ENCODE results near the gene LSM8. TPM values are rescaled to one million over a fixed set of nuclear protein-coding genes. Genes with fewer than 3 reads are reported as not detected.
A peak's percentile ranks its signal among the peaks of the same experiment; 100 is the strongest.

The LSM8 gene
- total and polyA plus RNA-seq, 2 donors (not counting 1 experiment from before 2014, with no cell fraction given), result 64.3 to 65.2 TPM

DNA sequence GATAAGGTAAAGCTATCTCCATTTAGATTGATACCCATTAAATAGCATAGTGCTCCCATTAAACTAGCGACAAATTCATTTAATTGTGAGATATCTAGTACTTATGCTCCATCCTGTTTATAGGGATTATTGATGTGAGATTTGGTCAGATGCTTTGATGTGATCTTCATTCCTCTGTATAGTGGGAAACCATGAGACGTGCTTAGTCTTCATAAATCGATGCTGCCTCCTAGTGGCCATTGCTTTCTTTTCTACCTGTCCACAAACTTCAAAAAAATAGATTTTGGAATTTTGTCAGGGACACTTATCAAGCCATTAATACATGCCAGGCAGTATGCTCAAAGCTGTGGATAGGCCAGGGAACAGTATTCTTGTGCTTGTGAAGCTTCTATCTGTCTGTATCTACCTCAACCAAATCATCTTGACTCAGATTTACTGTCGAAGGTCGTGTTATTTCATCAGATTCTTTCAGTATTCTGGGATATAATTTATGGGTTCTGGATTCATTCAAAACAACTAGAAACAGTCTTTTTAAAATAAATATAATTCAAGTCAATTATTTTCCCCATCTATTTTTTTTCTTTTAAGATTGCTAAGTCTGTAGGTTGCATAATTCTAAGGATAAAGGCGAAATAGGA is 12.0 kb downstream of the LSM8 start:
- Histone ChIP-seq H3K4me3 (ENCODE audit: control extremely low read depth in 1 of 5, extremely low read depth in 1 of 5, insufficient read depth in 1 of 5, low read depth in 2 of 5, low read length in 4 of 5) (no peak overlapping the region), H3K4me1 (ENCODE audit: control insufficient read depth in 2 of 2, insufficient read depth in 2 of 2, low read length in 2 of 2) (no peaks in the 10 kb centered on the region), H3K27ac (ENCODE audit: low read length in 2 of 2) (no peak overlapping the region), H3K9ac (ENCODE audit: low read length) (no peak overlapping the region), H3K36me3 (replicated peaks in 1 of 2; ENCODE audit: control extremely low read depth in 1 of 2, control insufficient read depth in 1 of 2, extremely low read depth in 1 of 2, insufficient read depth in 2 of 2, low read length in 1 of 2) (peaks cover 3 to 8% of the 10 kb centered on the region in 2 experiments), H3K4me2 (replicated peaks; ENCODE audit: low read depth, low read length, poor library complexity, severe bottlenecking) (no peak overlapping the region), H3K27me3 (replicated peaks in 1 of 4; ENCODE audit: control extremely low read depth in 1 of 4, control insufficient read depth in 3 of 4, insufficient read depth in 4 of 4, low read length in 3 of 4) (no peaks in the 10 kb centered on the region), H2AFZ (ENCODE audit: insufficient read depth, low read depth, low read length, poor library complexity, severe bottlenecking) (no peak overlapping the region), H3K9me3 (ENCODE audit: control extremely low read depth in 1 of 3, control insufficient read depth in 2 of 3, insufficient read depth in 1 of 3, low read length in 2 of 3) (no peaks in the 10 kb centered on the region), H4K20me1 (ENCODE audit: control insufficient read depth, insufficient read depth, low read length, poor library complexity, severe bottlenecking) (no peaks in the 10 kb centered on the region), H3K79me2 (ENCODE audit: control insufficient read depth, insufficient read depth, low read length) (no peaks in the 10 kb centered on the region)
- ChIA-PET CTCF (interaction anchor here (0.6 to 3.1 kb wide), 12 partner anchors 10 to 988 kb away, joined by 3 to 15 read pairs (median 4); no protein-coding TSS in a partner anchor), POLR2A (no interaction called here)
- intact Hi-C loops (cut with micrococcal nuclease), result loop anchor here (1.0 to 10.0 kb wide), 2 partner anchors 12 to 441 kb away; partner anchors contain the start of gene LSM8
- WGBS (ENCODE audit: insufficient coverage), result 0% methylated on average over 1 of the region's 6 CpGs
- Mint-ChIP-seq H3K27me3 (no peaks in the 10 kb centered on the region), H3K4me1 (peaks cover 2% of the 10 kb centered on the region), H3K4me3 (no peak overlapping the region), H3K9me3 (ENCODE audit: insufficient read depth) (no peaks in the 10 kb centered on the region), H3K27ac (no peak overlapping the region)
- no peak for TF ChIP-seq EZH2 (IDR thresholded peaks at IDR 0.05; ENCODE audit: borderline replicate concordance, insufficient read depth, low read depth, low read length, poor library complexity, severe bottlenecking)
- TF ChIP-seq, protein P1, sequence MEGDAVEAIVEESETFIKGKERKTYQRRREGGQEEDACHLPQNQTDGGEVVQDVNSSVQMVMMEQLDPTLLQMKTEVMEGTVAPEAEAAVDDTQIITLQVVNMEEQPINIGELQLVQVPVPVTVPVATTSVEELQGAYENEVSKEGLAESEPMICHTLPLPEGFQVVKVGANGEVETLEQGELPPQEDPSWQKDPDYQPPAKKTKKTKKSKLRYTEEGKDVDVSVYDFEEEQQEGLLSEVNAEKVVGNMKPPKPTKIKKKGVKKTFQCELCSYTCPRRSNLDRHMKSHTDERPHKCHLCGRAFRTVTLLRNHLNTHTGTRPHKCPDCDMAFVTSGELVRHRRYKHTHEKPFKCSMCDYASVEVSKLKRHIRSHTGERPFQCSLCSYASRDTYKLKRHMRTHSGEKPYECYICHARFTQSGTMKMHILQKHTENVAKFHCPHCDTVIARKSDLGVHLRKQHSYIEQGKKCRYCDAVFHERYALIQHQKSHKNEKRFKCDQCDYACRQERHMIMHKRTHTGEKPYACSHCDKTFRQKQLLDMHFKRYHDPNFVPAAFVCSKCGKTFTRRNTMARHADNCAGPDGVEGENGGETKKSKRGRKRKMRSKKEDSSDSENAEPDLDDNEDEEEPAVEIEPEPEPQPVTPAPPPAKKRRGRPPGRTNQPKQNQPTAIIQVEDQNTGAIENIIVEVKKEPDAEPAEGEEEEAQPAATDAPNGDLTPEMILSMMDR (IDR thresholded peaks at IDR 0.05), result peak; percentile 92
- peak; percentile 68 for DNase-seq
- ATAC-seq (ENCODE audit: low read depth), result peak; percentile 66

DNA sequence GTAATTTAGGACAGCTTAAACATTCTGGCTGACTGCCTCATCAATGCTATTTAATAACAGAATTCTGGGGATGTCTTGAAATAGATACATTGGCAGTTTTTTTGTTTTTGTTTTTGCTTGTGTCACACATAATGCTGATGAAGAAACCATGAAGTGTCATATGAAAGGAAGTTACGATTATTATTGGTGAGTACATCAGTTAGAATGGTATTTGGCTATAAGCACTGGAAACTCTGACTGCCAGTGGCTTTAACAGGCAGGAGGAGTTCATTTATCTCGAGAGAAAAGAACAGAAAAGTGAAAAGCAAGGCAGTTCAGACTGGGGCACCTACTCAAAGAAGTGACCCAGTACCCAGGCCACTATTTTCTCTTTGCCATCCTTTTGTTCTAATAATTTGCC is 18.1 kb downstream of the LSM8 start:
- Histone ChIP-seq H3K36me3 (replicated peaks in 1 of 2; ENCODE audit: control extremely low read depth in 1 of 2, control insufficient read depth in 1 of 2, extremely low read depth in 1 of 2, insufficient read depth in 2 of 2, low read length in 1 of 2) (no peaks in the 10 kb centered on the region), H2AFZ (ENCODE audit: insufficient read depth, low read depth, low read length, poor library complexity, severe bottlenecking) (no peak overlapping the region), H3K27me3 (replicated peaks in 1 of 4; ENCODE audit: control extremely low read depth in 1 of 4, control insufficient read depth in 3 of 4, insufficient read depth in 4 of 4, low read length in 3 of 4) (no peaks in the 10 kb centered on the region), H3K4me1 (ENCODE audit: control insufficient read depth in 2 of 2, insufficient read depth in 2 of 2, low read length in 2 of 2) (no peaks in the 10 kb centered on the region), H3K4me3 (ENCODE audit: control extremely low read depth in 1 of 5, extremely low read depth in 1 of 5, insufficient read depth in 1 of 5, low read depth in 2 of 5, low read length in 4 of 5) (no peak overlapping the region), H3K79me2 (ENCODE audit: control insufficient read depth, insufficient read depth, low read length) (no peaks in the 10 kb centered on the region), H3K27ac (ENCODE audit: low read length in 2 of 2) (no peak overlapping the region), H4K20me1 (ENCODE audit: control insufficient read depth, insufficient read depth, low read length, poor library complexity, severe bottlenecking) (no peaks in the 10 kb centered on the region), H3K9ac (ENCODE audit: low read length) (no peak overlapping the region), H3K4me2 (replicated peaks; ENCODE audit: low read depth, low read length, poor library complexity, severe bottlenecking) (no peak overlapping the region), H3K9me3 (ENCODE audit: control extremely low read depth in 1 of 3, control insufficient read depth in 2 of 3, insufficient read depth in 1 of 3, low read length in 2 of 3) (no peaks in the 10 kb centered on the region)
- intact Hi-C loops (cut with micrococcal nuclease), result no loop called here
- H3K9me3 Mint-ChIP-seq (ENCODE audit: insufficient read depth), result no peaks in the 10 kb centered on the region
- no peak for DNase-seq
- no peaks in the 10 kb centered on the region for H3K4me1 Mint-ChIP-seq
- no peak for TF ChIP-seq EZH2 (IDR thresholded peaks at IDR 0.05; ENCODE audit: borderline replicate concordance, insufficient read depth, low read depth, low read length, poor library complexity, severe bottlenecking)
- TF ChIP-seq, protein P1 (IDR thresholded peaks at IDR 0.05), result no peak
- 100% methylated on average over 2 of the region's 2 CpGs for WGBS (ENCODE audit: insufficient coverage)
- H3K27me3 Mint-ChIP-seq, result peaks cover 3% of the 10 kb centered on the region
- H3K4me3 Mint-ChIP-seq, result no peak overlapping the region
- CTCF ChIA-PET, result no interaction called here
- no peak for ATAC-seq (ENCODE audit: low read depth)
- POLR2A ChIA-PET, result no interaction called here
- H3K27ac Mint-ChIP-seq, result no peak overlapping the region
